KOPT-K1 (cell line): ENCODE data around the gene GPRASP3.
"Not testable (repeated sequence)": the region's sequence is repeated elsewhere in the genome, so short reads cannot be mapped to it uniquely, and the experiment has no call there.

Source experiments
- H3K27ac ChIP-seq: fragments of 200-600 bp; sonication (generic); 2 replicates; pipeline ENCODE4 v1.5.1; 2016; ENCODE audit warnings: antibody characterized with exemption, mild to moderate bottlenecking, low read depth, low read length; ENCODE audit not compliant: poor library complexity, severe bottlenecking
- H3K36me3 ChIP-seq: fragments of 200-600 bp; sonication (generic); 2 replicates; pipeline ENCODE4 v1.5.1; 2017; ENCODE audit warnings: antibody characterized with exemption, mild to moderate bottlenecking, low read length, moderate library complexity; ENCODE audit not compliant: insufficient read depth
- H3K9me3 ChIP-seq: fragments of 200-600 bp; sonication (generic); 2 replicates; pipeline ENCODE4 v1.5.1; 2017; ENCODE audit warnings: antibody characterized with exemption, low read length, mild to moderate bottlenecking; ENCODE audit not compliant: insufficient read depth, poor library complexity, severe bottlenecking

Gene GPRASP3, protein sequence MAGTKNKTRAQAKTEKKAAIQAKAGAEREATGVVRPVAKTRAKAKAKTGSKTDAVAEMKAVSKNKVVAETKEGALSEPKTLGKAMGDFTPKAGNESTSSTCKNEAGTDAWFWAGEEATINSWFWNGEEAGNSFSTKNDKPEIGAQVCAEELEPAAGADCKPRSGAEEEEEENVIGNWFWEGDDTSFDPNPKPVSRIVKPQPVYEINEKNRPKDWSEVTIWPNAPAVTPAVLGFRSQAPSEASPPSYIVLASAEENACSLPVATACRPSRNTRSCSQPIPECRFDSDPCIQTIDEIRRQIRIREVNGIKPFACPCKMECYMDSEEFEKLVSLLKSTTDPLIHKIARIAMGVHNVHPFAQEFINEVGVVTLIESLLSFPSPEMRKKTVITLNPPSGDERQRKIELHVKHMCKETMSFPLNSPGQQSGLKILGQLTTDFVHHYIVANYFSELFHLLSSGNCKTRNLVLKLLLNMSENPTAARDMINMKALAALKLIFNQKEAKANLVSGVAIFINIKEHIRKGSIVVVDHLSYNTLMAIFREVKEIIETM

DNA sequence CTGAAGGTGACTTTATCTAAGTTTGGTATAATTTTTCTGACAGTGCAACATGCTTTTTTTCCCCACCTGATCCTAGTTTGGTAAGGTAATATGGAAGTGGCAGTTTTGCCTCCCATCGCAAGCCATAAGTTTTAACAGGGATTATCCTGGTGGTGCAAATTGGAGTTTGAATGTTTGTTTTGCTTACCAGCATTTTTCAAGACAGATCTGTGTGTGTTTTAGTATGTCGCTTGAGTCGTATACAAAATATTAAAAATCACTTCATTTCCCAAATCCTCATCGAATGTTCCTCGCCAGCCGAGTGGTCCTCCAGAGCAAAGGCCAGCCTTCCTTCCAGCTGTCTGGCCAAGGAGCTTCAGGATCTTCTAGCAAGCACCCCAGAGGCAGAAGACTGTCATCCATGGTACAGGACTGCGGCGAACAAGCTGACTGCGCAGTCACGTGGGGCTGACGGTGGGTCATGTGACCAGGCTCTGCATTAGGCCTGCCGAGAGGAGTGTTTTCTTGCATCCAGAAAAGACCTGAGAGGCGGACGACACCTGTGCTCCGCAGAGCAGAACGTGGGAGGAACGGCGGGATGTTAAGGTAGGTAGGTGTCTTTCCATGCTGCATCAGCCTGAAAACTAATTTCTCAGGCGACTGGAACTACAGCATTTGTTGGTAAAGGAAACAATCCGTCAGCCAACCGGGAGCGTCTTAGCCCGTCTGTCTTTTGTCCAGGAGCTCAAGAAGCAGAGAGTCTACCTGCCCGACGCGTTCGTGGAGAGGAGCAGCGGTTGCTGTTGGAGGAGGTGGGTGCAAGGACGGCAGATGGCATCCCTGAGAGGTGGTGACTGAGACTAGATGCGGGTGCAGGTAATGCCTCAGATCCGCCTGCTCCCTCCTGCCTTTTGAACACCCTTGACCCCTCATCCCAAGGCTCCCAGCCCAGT lies at the start of gene GPRASP3:
GPRASP3 (plus strand) TSS at position 507 of the 932 bp plus-strand sequence. CDS start 28,253 bp downstream, outside the sequence.
- Histone ChIP-seq H3K9me3 (no peaks in the 10 kb centered on the region), H3K36me3 (no peaks in the 10 kb centered on the region), H3K27ac (peak within 1 kb of the TSS; percentile 34)

DNA sequence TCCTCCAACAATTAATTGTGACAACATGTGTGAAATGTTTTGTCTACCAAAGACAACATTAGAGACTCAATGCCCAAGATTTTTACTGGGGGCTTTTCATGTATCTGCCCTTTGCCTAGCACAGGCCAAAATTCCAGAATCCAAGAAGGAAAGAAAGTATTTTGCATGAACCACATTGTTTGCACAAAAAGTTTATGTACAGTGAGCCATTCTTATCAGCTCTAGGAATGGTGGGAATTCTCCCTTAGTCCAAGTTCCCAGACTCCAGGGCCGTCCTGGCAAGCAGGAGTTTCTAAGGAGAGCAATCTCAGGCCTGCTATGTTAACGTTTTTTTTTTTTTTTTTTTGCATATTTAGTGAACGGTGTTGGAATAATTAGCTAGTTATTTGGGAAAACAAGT lies 47.7 kb upstream of the GPRASP3 start:
- Histone ChIP-seq H3K9me3 (no peaks in the 10 kb centered on the region), H3K27ac (no peak overlapping the region), H3K36me3 (no peaks in the 10 kb centered on the region)

DNA sequence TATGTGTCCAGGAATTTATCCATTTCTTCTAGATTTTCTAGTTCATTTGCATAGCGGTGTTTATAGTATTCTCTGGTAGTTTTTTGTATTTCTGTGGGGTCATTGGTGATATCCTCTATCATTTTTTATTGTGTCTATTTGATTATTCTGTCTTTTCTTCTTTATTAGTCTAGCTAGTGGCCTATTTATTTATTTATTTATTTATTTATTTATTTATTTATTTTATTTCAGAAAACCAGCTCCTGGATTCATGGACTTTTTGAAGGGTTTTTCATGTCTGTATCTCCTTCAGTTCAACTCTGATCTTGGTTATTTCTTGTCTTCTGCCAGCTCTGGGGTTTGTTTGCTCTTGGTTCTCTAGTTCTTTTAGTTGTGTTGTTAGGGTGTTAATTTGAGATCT lies 43.1 kb upstream of the GPRASP3 start:
- H3K27ac ChIP-seq, H3K9me3 ChIP-seq, H3K36me3 ChIP-seq: not testable (repeated sequence)

DNA sequence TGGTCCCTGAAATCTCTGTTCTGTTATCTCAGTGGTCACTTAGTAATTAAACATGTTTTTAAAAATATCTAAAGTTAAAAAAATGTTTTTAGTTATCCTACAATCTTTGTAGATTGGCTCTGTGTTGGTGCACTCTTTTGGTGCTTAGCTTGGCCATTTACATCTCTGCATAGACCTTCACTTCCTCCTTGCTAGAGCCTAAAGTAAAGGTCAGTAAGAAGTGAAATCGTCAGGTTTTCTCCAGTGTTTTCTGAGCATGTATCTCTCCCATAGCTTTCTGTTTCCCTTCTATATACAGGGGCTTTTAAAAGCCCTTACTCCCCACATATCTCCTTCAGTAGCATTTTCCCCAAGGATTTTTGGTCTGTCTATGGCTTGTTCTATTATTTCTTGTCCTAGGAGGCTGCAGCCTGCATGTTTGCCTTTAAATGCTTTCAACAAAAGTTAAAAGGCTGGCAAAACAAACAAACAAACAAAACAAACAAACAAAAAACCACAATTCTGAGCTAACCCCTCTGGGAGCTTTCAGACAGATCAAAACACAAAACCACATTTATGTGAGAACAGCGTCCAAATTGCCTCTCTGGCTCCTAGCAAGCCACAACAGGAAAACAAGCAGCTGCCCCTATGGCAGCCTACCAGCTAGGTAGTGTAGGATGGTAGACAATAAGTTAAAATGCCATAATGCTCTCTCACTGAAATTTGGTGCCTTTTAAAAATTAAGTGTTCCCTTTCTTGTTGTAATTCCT lies 35.6 kb upstream of the GPRASP3 start:
- H3K9me3 ChIP-seq = peaks cover 12% of the 10 kb centered on the region
- no peaks in the 10 kb centered on the region for H3K36me3 ChIP-seq
- H3K27ac ChIP-seq = no peak overlapping the region

DNA sequence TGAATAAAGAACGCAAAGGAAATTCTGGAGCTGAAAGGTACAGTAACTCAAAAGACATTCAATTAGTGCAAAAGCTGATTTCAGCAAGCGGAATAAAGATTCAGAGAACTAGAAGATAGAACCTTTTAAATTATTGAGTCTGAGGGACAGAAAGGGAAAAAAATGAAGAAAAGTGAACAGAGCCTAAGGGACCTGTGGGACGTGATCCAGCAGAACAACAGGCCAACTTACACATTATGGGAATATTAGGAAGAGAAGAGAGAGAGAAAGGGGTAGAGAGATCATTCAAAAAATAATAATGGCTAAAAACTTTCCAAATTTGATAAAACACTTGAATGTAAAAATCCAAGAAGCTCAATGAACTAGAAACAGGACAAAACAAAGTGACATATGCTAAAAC lies 25.8 kb upstream of the GPRASP3 start:
- H3K27ac ChIP-seq = no peak overlapping the region
- H3K9me3 ChIP-seq = no peaks in the 10 kb centered on the region
- H3K36me3 ChIP-seq = no peaks in the 10 kb centered on the region

DNA sequence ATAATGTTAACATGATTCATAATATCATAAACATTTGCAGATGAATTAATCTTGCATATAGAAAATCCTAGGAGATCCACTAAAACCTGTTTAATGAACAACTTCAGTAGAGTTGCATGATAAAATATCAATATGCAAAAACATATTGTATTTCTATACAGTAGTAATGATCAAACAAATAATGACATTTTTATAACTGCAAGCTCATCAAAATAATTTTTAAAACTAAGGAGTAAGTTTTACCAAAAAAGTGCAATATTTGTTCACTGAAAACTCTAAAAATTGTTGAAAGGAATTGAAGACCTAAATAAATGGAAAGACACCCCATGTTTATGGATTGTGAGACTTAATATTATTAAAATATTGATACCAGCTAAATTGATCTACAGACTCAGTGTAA lies 24.2 kb upstream of the GPRASP3 start:
- Histone ChIP-seq H3K36me3 (no peaks in the 10 kb centered on the region), H3K9me3 (no peaks in the 10 kb centered on the region), H3K27ac (no peak overlapping the region)

DNA sequence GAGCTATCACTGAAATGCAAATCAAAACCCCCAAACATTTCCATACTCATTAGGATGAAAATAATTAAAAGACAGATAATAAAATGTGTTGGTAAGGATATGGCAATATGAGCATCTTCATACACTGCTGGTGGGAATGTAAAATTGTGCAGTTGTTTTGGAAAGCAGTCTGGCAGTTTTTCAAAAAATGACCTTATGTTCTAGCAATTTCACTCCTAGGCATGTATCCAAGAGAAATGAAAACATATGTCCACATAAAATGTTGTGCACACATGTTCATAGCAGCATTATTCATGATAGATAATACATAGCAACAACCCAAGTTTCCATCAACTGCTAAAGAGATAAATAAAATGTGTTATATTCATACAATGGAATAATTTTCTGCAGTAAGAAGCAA lies 23.0 kb upstream of the GPRASP3 start:
- Histone ChIP-seq H3K9me3 (no peaks in the 10 kb centered on the region), H3K36me3 (no peaks in the 10 kb centered on the region), H3K27ac (no peak overlapping the region)

DNA sequence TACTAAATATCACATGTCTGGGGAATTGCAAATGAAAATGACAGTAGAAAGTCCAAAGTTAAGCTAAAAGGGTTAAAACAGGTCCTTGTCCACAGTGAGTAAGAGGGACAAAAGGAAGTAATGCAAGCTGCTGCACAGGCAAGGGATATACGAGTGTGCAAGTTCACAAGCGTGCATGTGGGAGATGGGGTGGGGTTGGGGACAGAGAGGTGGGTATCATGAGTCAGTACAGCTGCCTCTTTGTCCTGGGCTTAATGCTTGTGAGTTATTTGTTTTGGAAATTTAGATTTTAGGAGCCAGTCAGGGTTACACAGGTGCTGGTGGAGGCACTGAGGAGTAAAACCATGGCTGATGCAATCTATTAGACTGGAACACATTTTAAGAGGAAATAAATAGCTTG lies 11.6 kb upstream of the GPRASP3 start:
- Histone ChIP-seq H3K27ac (no peak overlapping the region), H3K9me3 (no peaks in the 10 kb centered on the region), H3K36me3 (no peaks in the 10 kb centered on the region)

DNA sequence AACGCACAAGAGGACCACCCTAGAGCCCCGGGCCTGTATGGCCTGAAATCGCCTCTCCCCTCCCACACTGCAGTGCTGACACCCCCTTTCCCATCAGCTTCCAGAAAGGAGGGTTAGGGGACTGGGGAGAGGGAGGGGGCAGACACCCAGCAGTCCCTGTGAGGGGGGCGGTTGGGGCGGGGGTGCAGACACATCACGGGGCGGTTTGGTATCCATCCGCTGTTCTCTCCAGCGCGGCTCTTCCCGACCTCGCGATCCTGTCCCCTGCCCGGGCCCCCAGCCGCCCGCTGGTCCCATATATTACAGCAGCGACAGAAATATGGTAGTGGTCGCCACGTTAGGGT lies 8.7 kb upstream of the GPRASP3 start:
- Histone ChIP-seq H3K36me3 (no peaks in the 10 kb centered on the region), H3K27ac (no peak overlapping the region), H3K9me3 (no peaks in the 10 kb centered on the region)

DNA sequence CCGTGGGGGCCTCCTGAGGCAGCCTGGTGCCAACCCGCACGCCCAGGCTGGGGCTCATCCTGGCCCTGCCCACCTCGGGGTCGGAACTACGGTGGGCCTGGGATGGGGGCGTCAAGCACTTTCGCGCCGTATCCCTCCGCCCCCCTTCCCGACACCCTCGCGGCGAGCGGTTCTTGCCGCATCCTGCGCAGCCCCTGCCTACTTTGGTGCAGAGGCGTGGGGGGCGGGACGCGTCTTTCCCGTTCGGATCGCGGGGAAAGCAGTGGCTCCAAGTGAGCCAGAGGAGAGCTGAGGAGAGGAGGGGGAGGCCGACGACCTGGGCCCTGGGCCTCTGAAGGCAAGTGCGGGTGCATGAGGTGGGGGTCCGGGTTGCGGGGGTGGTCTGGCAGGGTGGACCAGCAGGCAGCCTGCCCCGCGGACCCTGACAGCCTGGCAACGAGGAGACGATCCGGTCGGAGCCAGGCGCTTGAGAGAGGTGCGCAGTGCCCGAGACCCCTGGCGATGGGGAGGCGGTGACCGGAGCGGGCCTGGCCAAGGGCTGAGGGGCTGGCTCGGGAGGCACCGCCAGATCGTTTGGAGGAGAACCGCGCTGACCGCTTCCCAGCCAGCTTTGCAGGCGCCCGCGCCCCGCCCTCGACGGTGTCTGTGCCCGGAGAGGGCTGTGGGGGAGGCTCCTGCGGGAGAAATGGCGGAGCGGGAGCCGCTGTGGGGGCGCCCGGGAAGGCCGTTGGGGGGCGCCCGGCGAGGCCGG lies 8.2 kb upstream of the GPRASP3 start, which contains the start of gene GPRASP2:
GPRASP2 (plus strand) TSS at position 233 of the 751 bp plus-strand sequence. CDS start 2,422 bp downstream, outside the sequence.
- Histone ChIP-seq H3K9me3 (no peaks in the 10 kb centered on the region), H3K27ac (no peak within 1 kb of the TSS)

DNA sequence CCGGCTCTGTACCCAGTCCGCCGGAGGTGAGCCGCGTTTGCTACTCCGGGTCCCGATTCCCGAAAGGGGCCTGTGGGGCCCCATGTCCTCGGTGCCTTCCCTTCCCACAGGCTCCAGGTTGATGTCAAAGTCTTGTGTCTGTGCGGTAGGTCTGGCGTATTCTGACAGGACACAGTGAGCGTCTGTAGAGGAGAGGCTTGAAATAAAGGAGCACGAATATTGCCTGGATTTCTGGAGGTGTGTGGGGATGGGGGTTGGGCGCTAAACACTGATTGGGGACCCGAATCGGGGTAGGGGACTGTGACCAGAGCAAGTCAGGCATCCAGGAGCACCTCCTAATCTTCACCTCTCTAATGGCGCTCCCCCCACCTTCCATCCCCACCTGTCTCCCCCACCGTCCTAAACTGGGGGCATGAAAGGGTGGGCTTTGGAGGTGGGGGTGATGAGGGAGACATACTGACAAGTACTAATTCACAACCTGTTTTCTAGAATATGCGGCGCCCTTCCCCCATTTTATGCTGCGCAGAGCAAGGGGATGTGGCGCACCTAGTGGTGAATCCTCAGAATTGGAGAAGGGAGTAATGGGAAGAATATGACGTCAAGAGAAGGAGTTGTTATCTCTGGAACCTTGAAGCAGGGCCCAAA lies 7.4 kb upstream of the GPRASP3 start:
- H3K27ac ChIP-seq = no peak overlapping the region

More for the DNA sequence above, 8.2 kb upstream of the GPRASP3 start, which contains the start of gene GPRASP2:
- H3K36me3 ChIP-seq = no peaks in the 10 kb centered on the region

DNA sequence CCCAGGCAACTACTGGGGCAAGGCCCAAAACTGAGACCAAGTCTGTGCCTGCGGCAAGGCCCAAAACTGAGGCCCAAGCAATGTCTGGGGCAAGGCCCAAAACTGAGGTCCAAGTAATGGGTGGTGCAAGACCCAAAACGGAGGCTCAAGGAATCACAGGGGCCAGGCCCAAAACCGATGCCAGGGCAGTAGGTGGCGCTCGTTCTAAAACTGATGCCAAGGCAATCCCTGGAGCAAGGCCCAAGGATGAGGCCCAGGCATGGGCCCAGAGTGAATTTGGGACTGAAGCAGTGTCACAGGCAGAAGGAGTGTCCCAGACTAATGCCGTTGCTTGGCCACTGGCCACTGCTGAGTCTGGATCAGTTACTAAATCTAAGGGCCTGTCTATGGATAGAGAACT lies 5.5 kb upstream of the GPRASP3 start:
- Histone ChIP-seq H3K27ac (no peak overlapping the region), H3K9me3 (no peaks in the 10 kb centered on the region), H3K36me3 (no peaks in the 10 kb centered on the region)

More for the DNA sequence above, 7.4 kb upstream of the GPRASP3 start:
- H3K9me3 ChIP-seq = no peaks in the 10 kb centered on the region
- H3K36me3 ChIP-seq = no peaks in the 10 kb centered on the region

DNA sequence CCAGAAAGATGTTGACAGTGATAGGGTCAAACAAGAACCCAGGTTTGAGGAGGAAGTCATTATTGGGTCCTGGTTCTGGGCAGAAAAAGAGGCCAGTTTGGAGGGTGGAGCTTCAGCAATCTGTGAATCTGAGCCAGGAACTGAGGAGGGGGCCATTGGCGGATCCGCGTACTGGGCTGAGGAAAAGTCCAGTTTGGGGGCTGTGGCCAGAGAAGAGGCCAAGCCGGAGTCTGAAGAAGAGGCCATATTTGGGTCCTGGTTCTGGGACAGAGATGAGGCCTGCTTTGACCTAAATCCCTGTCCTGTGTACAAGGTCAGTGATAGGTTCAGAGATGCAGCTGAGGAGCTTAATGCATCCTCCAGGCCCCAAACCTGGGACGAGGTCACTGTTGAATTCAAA lies 4.6 kb upstream of the GPRASP3 start:
- H3K27ac ChIP-seq = no peak overlapping the region
- no peaks in the 10 kb centered on the region for H3K9me3 ChIP-seq
- H3K36me3 ChIP-seq = no peaks in the 10 kb centered on the region

DNA sequence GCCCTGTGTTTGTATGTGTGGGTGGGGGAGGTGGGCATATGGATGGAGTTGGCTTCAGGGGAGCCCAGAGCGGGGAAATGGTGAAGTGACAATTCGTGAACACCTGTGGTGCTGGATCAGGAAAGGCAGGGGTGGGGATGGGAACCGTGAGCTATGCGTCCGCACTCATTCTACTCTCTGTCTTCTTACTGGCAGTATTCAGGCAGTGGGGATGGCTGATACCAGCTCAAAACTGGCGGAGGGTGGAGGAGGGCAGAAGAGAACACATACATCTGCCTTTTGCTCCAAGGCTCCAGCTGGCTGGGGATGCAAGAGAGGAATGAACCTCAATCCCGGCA lies 595 bp downstream of the GPRASP3 start:
- H3K36me3 ChIP-seq, H3K9me3 ChIP-seq: not testable (repeated sequence)
- peak overlapping the region; percentile 34 for H3K27ac ChIP-seq
